Neutrophil (primary cell): ENCODE measurements around the gene LDB2.
A peak's percentile ranks its signal among the peaks of the same experiment; 100 is the strongest.

Experiments
- H3K27ac ChIP-seq: fragments of 200-600 bp; sonication (generic); 2 replicates; pipeline ENCODE4 v1.5.1; 2016; ENCODE audit warnings: mild to moderate bottlenecking, moderate library complexity
- H3K27me3 ChIP-seq: fragments of 200-600 bp; sonication (generic); 2 replicates; pipeline ENCODE4 v1.6.0; 2016; ENCODE audit warnings: mild to moderate bottlenecking
- H3K36me3 ChIP-seq: fragments of 200-600 bp; sonication (generic); 2 replicates; pipeline ENCODE4 v1.5.1; 2017
- H3K4me1 ChIP-seq, 2 experiments: fragments of 200-600 bp in 1 of 2; sonication (generic) in 1 of 2; 1 replicate in 1 of 2; 2 replicates in 1 of 2; pipeline versions ENCODE4 v1.5.1 to v1.6.1; 2013 to 2016; ENCODE audit warnings: low read depth in 1 of 2, low read length in 1 of 2, mild to moderate bottlenecking in 1 of 2, moderate library complexity in 1 of 2; ENCODE audit not compliant: control insufficient read depth in 1 of 2, insufficient read depth in 1 of 2
- H3K4me3 ChIP-seq, 2 experiments: fragments of 200-600 bp in 1 of 2; sonication (generic) in 1 of 2; 1 replicate in 1 of 2; 2 replicates in 1 of 2; pipeline ENCODE4 v1.5.1; 2013 to 2016; ENCODE audit warnings: low read depth in 1 of 2, low read length in 1 of 2, mild to moderate bottlenecking in 1 of 2, moderate library complexity in 1 of 2
- H3K9me3 ChIP-seq: fragments of 200-600 bp; sonication (generic); 2 replicates; pipeline ENCODE4 v1.5.1; 2016
- TF ChIP-seq, protein P1 (sequence below): fragments of 200-600 bp; sonication (generic); IDR thresholded peaks from 2 replicates; pipeline ENCODE4 v1.5.1; 2016; ENCODE audit warnings: antibody characterized with exemption

The LDB2 gene

GRCh38 chr4:16663307-16663706, 235.1 kb downstream of the LDB2 start:
- TF ChIP-seq, protein P1, sequence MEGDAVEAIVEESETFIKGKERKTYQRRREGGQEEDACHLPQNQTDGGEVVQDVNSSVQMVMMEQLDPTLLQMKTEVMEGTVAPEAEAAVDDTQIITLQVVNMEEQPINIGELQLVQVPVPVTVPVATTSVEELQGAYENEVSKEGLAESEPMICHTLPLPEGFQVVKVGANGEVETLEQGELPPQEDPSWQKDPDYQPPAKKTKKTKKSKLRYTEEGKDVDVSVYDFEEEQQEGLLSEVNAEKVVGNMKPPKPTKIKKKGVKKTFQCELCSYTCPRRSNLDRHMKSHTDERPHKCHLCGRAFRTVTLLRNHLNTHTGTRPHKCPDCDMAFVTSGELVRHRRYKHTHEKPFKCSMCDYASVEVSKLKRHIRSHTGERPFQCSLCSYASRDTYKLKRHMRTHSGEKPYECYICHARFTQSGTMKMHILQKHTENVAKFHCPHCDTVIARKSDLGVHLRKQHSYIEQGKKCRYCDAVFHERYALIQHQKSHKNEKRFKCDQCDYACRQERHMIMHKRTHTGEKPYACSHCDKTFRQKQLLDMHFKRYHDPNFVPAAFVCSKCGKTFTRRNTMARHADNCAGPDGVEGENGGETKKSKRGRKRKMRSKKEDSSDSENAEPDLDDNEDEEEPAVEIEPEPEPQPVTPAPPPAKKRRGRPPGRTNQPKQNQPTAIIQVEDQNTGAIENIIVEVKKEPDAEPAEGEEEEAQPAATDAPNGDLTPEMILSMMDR, result no peak
- Histone ChIP-seq H3K27ac (no peak overlapping the region), H3K4me3 (no peak overlapping the region)

GRCh38 chr4:16661813-16662212, 236.6 kb downstream of the LDB2 start:
- H3K27ac ChIP-seq, result peak overlapping the region; percentile 68
- TF ChIP-seq, protein P1, result no peak
- no peak overlapping the region for H3K4me3 ChIP-seq
- H3K36me3 ChIP-seq, result no peaks in the 10 kb centered on the region
- peaks cover 31 to 39% of the 10 kb centered on the region in 2 experiments for H3K4me1 ChIP-seq
- H3K27me3 ChIP-seq, result no peaks in the 10 kb centered on the region
- no peaks in the 10 kb centered on the region for H3K9me3 ChIP-seq

More at GRCh38 chr4:16663307-16663706, 235.1 kb downstream of the LDB2 start:
- Histone ChIP-seq H3K9me3 (no peaks in the 10 kb centered on the region), H3K4me1 (peaks cover 37 to 45% of the 10 kb centered on the region in 2 experiments), H3K27me3 (no peaks in the 10 kb centered on the region), H3K36me3 (no peaks in the 10 kb centered on the region)

DNA sequence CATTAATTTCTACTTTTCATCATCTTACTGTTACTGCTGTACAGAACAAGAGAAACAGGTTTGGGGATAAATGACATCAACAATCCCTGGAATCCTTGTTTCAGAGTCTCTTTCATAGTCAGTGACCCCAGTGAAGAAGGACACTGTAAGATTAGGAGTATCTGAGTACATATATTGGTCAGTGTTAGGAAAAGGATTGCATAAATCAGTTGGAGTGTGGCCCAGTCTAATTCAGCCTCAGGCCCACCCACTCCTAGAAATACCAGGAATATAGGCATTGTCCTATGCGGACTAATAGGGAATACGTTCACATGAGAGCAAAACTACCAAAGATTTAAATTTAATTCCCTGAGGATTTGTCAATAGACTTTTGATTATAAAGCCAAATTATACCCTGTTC, 237.8 kb downstream of the LDB2 start:
- Histone ChIP-seq H3K27ac (peak overlapping the region; percentile 68), H3K4me1 (peaks cover 25 to 33% of the 10 kb centered on the region in 2 experiments), H3K36me3 (no peaks in the 10 kb centered on the region), H3K4me3 (no peak overlapping the region), H3K27me3 (no peaks in the 10 kb centered on the region), H3K9me3 (no peaks in the 10 kb centered on the region)
- TF ChIP-seq, protein P1, result no peak

DNA sequence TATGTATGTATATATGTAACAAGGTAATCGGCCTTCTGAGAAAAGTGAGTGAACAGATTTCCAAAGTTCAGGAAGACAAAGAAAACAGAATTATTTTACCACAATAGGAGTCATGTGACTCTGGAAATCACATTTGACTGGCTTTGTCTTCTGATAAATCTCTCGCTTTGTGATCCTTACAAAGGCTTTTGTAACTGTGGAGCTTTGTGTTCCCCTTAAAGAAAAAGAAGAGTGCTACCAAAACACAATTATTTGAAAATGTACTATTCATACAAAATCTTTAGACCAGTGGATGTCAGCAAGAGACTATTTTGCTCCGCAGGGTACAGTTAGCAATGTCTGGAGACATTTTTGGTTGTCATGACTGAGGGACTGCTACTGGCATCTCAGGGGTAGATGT, 238.8 kb downstream of the LDB2 start:
- TF ChIP-seq, protein P1, result no peak
- H3K4me3 ChIP-seq, result no peak overlapping the region
- no peaks in the 10 kb centered on the region for H3K9me3 ChIP-seq
- no peak overlapping the region for H3K27ac ChIP-seq
- peaks cover 25 to 33% of the 10 kb centered on the region in 2 experiments for H3K4me1 ChIP-seq
- no peaks in the 10 kb centered on the region for H3K27me3 ChIP-seq
- H3K36me3 ChIP-seq, result no peaks in the 10 kb centered on the region

DNA sequence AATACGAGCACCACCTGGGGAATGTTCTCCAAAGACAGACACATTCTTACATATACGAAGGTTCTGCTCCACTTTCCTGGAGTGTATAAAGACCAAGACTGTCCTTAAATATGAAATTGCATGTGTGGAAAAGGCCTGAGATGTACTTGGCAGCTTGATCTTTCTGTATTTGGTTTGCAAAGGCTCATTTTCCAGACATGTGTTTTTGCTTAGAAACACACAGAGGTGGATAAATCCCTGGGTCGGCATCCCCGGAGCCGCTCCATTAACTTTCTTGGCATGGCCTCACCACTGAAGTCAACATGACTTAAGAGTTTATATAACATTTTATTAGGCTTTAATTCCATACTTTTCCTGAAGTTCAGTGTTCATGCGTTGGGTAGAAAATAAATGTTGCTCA, 239.4 kb downstream of the LDB2 start:
- H3K4me1 ChIP-seq, result peaks cover 25 to 33% of the 10 kb centered on the region in 2 experiments
- H3K4me3 ChIP-seq, result no peak overlapping the region
- TF ChIP-seq, protein P1, result no peak
- H3K27me3 ChIP-seq, result no peaks in the 10 kb centered on the region
- no peaks in the 10 kb centered on the region for H3K36me3 ChIP-seq
- no peaks in the 10 kb centered on the region for H3K9me3 ChIP-seq
- no peak overlapping the region for H3K27ac ChIP-seq

- TF ChIP-seq, protein P1, result no peak
- H3K4me1 ChIP-seq, result peaks cover 25 to 27% of the 10 kb centered on the region in 2 experiments
- H3K9me3 ChIP-seq, result no peaks in the 10 kb centered on the region
- H3K27ac ChIP-seq, result no peak overlapping the region
- no peak overlapping the region for H3K4me3 ChIP-seq
- no peaks in the 10 kb centered on the region for H3K36me3 ChIP-seq
- peaks cover 6% of the 10 kb centered on the region for H3K27me3 ChIP-seq
These were observed 240.3 kb downstream of the LDB2 start for GRCh38 chr4:16658183-16658582.
